ENCODE data around the gene SPATA32.

GRCh38 chr17:45225051-45225700 lies 36.7 kb downstream of the SPATA32 start:
- TF ChIP-seq CTCF (IDR thresholded peaks at IDR 0.05) (no peak), POLR2A (IDR thresholded peaks at IDR 0.05) (no peak)

Measured in breast epithelium (tissue), 3 donors.